Panc1 (cell line): ENCODE results near the gene CDC42. TPM values are rescaled to one million over a fixed set of nuclear protein-coding genes. Genes with fewer than 3 reads are reported as not detected.

Source experiments
- ATAC-seq: fragments of 200-7000 bp; cut with Tn5 transposase; 2 replicates; pipeline ENCODE4 v1.9.1; 2020; ENCODE audit warnings: mild to moderate bottlenecking, moderate library complexity
- BruUV-seq: library from RNA; stranded (reverse); fragments of 400-500 nt; replicated peaks from 2 replicates; lab custom pipeline; 2021; lab: Mats Ljungman, UMichigan
- CTCF ChIA-PET: fragments of 300-600 bp; sonication (Branson Sonifier 250); formaldehyde crosslinking; loops from one replicate; lab custom pipeline; 2022; ENCODE audit warnings: antibody characterized with exemption; lab: Charles Lee
- POLR2A ChIA-PET: fragments of 300-600 bp; sonication (Branson Sonifier 250); formaldehyde crosslinking; loops from one replicate; lab custom pipeline; 2022; ENCODE audit warnings: antibody characterized with exemption; lab: Charles Lee
- DNase-seq: peaks from one replicate; pipeline ENCODE4 v3.0.0-alpha.2; 2010; ENCODE audit warnings: low read depth, low spot score
- H3K27ac ChIP-seq: 2 replicates; pipeline ENCODE4 v1.5.1; 2011; ENCODE audit warnings: mild to moderate bottlenecking, low read length, inconsistent platforms
- H3K27me3 ChIP-seq: fragments of 200-500 bp; sonication (Bioruptor generic); 2 replicates; pipeline ENCODE4 v1.6.0; 2014; ENCODE audit warnings: low read length, inconsistent platforms; ENCODE audit not compliant: control insufficient read depth, insufficient read depth
- H3K36me3 ChIP-seq: fragments of 200-500 bp; sonication (Bioruptor generic); 2 replicates; pipeline ENCODE4 v1.5.1; 2014; ENCODE audit warnings: inconsistent platforms, mild to moderate bottlenecking, low read length, moderate library complexity; ENCODE audit not compliant: control insufficient read depth, insufficient read depth
- H3K4me1 ChIP-seq: 2 replicates; pipeline ENCODE4 v1.5.1; 2011; ENCODE audit warnings: inconsistent platforms, mild to moderate bottlenecking, low read length, moderate library complexity; ENCODE audit not compliant: control insufficient read depth, insufficient read depth
- H3K4me3 ChIP-seq, 2 experiments: 2 replicates each; pipeline ENCODE4 v1.5.1; 2011 to 2012; ENCODE audit warnings: low read depth in 2 of 2, low read length in 2 of 2, mild to moderate bottlenecking in 2 of 2, inconsistent platforms in 1 of 2, moderate library complexity in 1 of 2
- H3K9me3 ChIP-seq: fragments of 200-500 bp; sonication (Bioruptor generic); 2 replicates; pipeline ENCODE4 v1.5.1; 2014; ENCODE audit warnings: low read depth, mild to moderate bottlenecking, inconsistent platforms, low read length, moderate library complexity; ENCODE audit not compliant: control insufficient read depth, insufficient read depth
- CTCF ChIP-seq: fragments of 450-650 bp; IDR thresholded peaks from 2 replicates; pipeline ENCODE4 v1.5.1; 2017; ENCODE audit warnings: mild to moderate bottlenecking
- POLR2AphosphoS5 ChIP-seq: IDR thresholded peaks from 2 replicates; pipeline ENCODE4 v1.6.1; 2012; ENCODE audit warnings: mild to moderate bottlenecking, low read depth, low read length, moderate library complexity
- REST ChIP-seq, 2 experiments: IDR thresholded peaks; 2 replicates each; pipeline ENCODE4 v1.6.1; 2011 to 2012; ENCODE audit warnings: low read depth in 2 of 2, control low read depth in 1 of 2, low read length in 1 of 2, mild to moderate bottlenecking in 1 of 2, moderate library complexity in 1 of 2; ENCODE audit not compliant: insufficient read depth in 1 of 2
- SIN3A ChIP-seq: IDR thresholded peaks from 2 replicates; pipeline ENCODE4 v1.6.1; 2012; ENCODE audit warnings: low read depth, mild to moderate bottlenecking, low read length, moderate library complexity, borderline replicate concordance; ENCODE audit not compliant: insufficient read depth
- TCF7L2 ChIP-seq: IDR thresholded peaks from 2 replicates; pipeline ENCODE4 v1.6.1; 2011; ENCODE audit warnings: mild to moderate bottlenecking, low read depth, low read length, inconsistent platforms
- in situ Hi-C: cut with HindIII; loops from 2 replicates; pipeline ENCODE4 v1.10.0; 2016; ENCODE audit warnings: low sequenced_read_pairs, low pct_unique_long_range_greater_than_20kb
- intact Hi-C: fragments of 100-400 bp; cut with micrococcal nuclease; formaldehyde crosslinking; loops from one replicate; pipeline ENCODE4 v1.10.0; 2022; ENCODE audit not compliant: unreplicated experiment
- total RNA-seq: library from RNA; stranded (reverse); gene quantifications from one replicate; pipeline ENCODE4 v1.2.1, GENCODE V29; 2021; ENCODE audit not compliant: unreplicated experiment

The CDC42 gene
- total RNA-seq, 1 experiment from 2014 or later, result 240 TPM

DNA sequence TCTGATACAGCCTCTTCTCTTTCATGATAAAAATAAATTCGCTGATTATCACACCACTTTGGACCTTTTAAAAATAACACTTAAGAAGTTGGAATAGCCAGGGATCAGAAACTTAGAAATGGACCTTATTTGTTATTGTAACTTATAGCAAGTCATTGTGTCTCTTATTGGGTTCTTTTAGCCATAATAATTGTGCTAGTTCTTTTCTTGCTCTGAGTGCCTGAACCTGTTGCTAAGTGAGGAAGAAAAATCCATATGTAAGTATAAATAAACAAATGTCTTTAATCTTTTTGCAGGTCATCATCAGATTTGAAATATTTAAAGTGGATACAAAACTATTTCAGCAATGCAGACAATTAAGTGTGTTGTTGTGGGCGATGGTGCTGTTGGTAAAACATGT lies 25.6 kb downstream of the CDC42 start:
- no peak for TF ChIP-seq REST (IDR thresholded peaks at IDR 0.05; ENCODE audit: insufficient read depth in 1 of 2, low read depth in 2 of 2, low read length in 1 of 2)
- no peak for TF ChIP-seq CTCF
- no peak for TF ChIP-seq SIN3A
- TF ChIP-seq TCF7L2, result no peak
- no peak for TF ChIP-seq POLR2AphosphoS5
- BruUV-seq, result no TSS peak
- no peaks in the 10 kb centered on the region for H3K9me3 ChIP-seq
- no peak for DNase-seq
- ChIA-PET CTCF (no interaction called here), POLR2A (no interaction called here)
- in situ Hi-C loops, result no loop called here
- peaks cover 18% of the 10 kb centered on the region for H3K4me1 ChIP-seq
- H3K36me3 ChIP-seq, result peaks cover 30% of the 10 kb centered on the region
- H3K27me3 ChIP-seq, result no peaks in the 10 kb centered on the region
- H3K27ac ChIP-seq, result no peak overlapping the region
- intact Hi-C loops, result no loop called here
- no peak for ATAC-seq
- H3K4me3 ChIP-seq, result no peak overlapping the region

GRCh38 chr1:22080191-22080590 lies 27.7 kb downstream of the CDC42 start:
- in situ Hi-C loops (no loop called here), intact Hi-C loops (no loop called here)
- Histone ChIP-seq H3K36me3 (peaks cover 30% of the 10 kb centered on the region), H3K27ac (no peak overlapping the region), H3K27me3 (no peaks in the 10 kb centered on the region), H3K4me3 (no peak overlapping the region), H3K9me3 (no peaks in the 10 kb centered on the region), H3K4me1 (peaks cover 11% of the 10 kb centered on the region; the same call in 1 of the 2 replicates)
- ATAC-seq, result no peak
- BruUV-seq, result no TSS peak
- no peak for DNase-seq
- ChIA-PET CTCF (no interaction called here), POLR2A (no interaction called here)
- TF ChIP-seq CTCF, result no peak

GRCh38 chr1:22088331-22088730 lies 35.8 kb downstream of the CDC42 start:
- Histone ChIP-seq H3K27me3 (no peaks in the 10 kb centered on the region), H3K4me1 (peaks cover 18% of the 10 kb centered on the region), H3K4me3 (no peak overlapping the region), H3K27ac (no peak overlapping the region), H3K36me3 (peaks cover 29% of the 10 kb centered on the region), H3K9me3 (no peaks in the 10 kb centered on the region)
- TF ChIP-seq TCF7L2 (no peak), POLR2AphosphoS5 (no peak), CTCF (no peak), SIN3A (no peak), REST (IDR thresholded peaks at IDR 0.05; ENCODE audit: insufficient read depth in 1 of 2, low read depth in 2 of 2, low read length in 1 of 2) (no peak)
- in situ Hi-C loops (no loop called here), intact Hi-C loops (no loop called here)
- no TSS peak for BruUV-seq
- ATAC-seq (no peak), DNase-seq (no peak)
- ChIA-PET POLR2A (no interaction called here), CTCF (no interaction called here)
